ENCODE measurements around the gene GRK4.

The GRK4 gene

DNA sequence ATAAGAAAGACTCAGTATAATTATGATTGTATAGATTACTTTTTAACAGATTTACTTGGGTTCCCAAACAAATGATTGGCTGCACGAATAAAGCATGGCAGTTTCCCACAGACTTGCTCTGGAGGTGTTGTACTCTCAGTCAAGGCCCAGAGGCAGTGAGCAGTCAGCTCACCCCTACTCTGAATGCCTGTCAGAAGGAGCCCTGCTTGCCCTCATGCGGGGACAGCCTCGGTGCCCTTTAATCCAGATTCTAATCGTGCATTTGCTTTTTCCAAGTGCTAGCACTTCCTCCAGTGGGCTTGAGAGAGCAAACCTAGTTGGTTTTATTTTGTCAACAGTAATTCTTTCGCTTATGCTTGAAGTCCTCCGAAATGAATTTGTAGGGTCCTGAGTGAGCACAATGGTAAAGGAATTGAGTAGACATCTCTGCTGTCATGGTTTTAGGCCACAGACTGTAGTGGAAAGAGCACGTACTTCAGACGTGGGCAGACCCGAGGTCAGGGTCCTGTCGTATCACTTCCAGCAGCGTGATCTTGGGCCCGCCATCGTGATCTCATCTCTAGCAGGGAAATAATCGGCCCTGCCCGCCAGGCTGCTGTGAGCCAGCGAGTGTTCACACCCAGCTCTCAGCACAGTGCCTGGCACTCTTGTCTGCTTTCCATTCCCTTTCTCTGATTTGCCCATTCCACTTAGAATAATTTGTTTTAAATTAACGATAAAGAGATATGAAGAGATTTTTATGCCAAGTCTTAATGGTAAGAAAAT is 48.3 kb downstream of the GRK4 start:
- H3K9ac ChIP-seq (ENCODE audit: low read depth, low read length, poor library complexity, severe bottlenecking): no peak overlapping the region
- no peaks in the 10 kb centered on the region for H3K9me2 ChIP-seq (replicated peaks; ENCODE audit: low read depth, low read length)
- no peaks in the 10 kb centered on the region for H4K20me1 ChIP-seq (ENCODE audit: insufficient read depth, low read length, poor library complexity, severe bottlenecking)
- no peaks in the 10 kb centered on the region for H3K27me3 ChIP-seq (ENCODE audit: insufficient read depth, low read length, poor library complexity, severe bottlenecking)
- H2AFZ ChIP-seq (ENCODE audit: low read length): no peak overlapping the region
- no peaks in the 10 kb centered on the region for H3K4me1 ChIP-seq (ENCODE audit: insufficient read depth, low read length, poor library complexity, severe bottlenecking)
- H3F3A ChIP-seq (ENCODE audit: low read depth): no peaks in the 10 kb centered on the region
- no peak overlapping the region for H3K4me2 ChIP-seq (ENCODE audit: low read depth, low read length, poor library complexity, severe bottlenecking)
- H3K36me3 ChIP-seq (ENCODE audit: insufficient read depth, low read length): no peaks in the 10 kb centered on the region
- H3K4me3 ChIP-seq (ENCODE audit: low read length, poor library complexity, severe bottlenecking): no peak overlapping the region
- no peaks in the 10 kb centered on the region for H3K9me3 ChIP-seq (ENCODE audit: insufficient read depth, low read depth, low read length)
- TF ChIP-seq, protein P1, sequence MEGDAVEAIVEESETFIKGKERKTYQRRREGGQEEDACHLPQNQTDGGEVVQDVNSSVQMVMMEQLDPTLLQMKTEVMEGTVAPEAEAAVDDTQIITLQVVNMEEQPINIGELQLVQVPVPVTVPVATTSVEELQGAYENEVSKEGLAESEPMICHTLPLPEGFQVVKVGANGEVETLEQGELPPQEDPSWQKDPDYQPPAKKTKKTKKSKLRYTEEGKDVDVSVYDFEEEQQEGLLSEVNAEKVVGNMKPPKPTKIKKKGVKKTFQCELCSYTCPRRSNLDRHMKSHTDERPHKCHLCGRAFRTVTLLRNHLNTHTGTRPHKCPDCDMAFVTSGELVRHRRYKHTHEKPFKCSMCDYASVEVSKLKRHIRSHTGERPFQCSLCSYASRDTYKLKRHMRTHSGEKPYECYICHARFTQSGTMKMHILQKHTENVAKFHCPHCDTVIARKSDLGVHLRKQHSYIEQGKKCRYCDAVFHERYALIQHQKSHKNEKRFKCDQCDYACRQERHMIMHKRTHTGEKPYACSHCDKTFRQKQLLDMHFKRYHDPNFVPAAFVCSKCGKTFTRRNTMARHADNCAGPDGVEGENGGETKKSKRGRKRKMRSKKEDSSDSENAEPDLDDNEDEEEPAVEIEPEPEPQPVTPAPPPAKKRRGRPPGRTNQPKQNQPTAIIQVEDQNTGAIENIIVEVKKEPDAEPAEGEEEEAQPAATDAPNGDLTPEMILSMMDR (conservative IDR thresholded peaks at IDR 0.05; ENCODE audit: low read length): no peak
- TF ChIP-seq EZH2phosphoT487 (IDR thresholded peaks at IDR 0.05; ENCODE audit: borderline replicate concordance): no peak
- H3K79me2 ChIP-seq (ENCODE audit: insufficient read depth, low read length): no peaks in the 10 kb centered on the region

DNA sequence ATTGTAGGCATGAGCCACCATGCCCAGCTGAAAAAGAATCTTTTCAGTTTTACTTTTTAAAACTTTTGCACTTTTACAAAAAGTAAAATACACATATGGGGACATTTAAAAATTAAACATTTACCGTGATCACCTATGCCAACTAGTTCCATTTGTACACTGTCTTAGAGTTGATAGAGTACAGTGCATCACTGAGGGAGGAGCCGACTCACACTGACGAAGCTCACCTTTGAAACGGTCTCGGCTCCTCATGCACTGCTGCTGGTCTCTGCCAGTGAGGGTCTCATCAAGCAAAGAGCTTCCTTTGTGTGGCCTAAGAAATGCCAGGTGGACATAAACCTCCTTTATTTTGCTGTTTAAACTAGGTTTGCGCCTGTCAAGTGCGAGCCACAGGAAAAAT is 50.0 kb downstream of the GRK4 start:
- H2AFZ ChIP-seq (ENCODE audit: low read length): no peak overlapping the region
- no peaks in the 10 kb centered on the region for H3K9me3 ChIP-seq (ENCODE audit: insufficient read depth, low read depth, low read length)
- H3K27me3 ChIP-seq (ENCODE audit: insufficient read depth, low read length, poor library complexity, severe bottlenecking): no peaks in the 10 kb centered on the region
- H3F3A ChIP-seq (ENCODE audit: low read depth): no peaks in the 10 kb centered on the region
- no peak overlapping the region for H3K4me2 ChIP-seq (ENCODE audit: low read depth, low read length, poor library complexity, severe bottlenecking)
- no peaks in the 10 kb centered on the region for H3K9me2 ChIP-seq (replicated peaks; ENCODE audit: low read depth, low read length)
- no peaks in the 10 kb centered on the region for H3K4me1 ChIP-seq (ENCODE audit: insufficient read depth, low read length, poor library complexity, severe bottlenecking)
- no peak overlapping the region for H3K9ac ChIP-seq (ENCODE audit: low read depth, low read length, poor library complexity, severe bottlenecking)
- no peaks in the 10 kb centered on the region for H4K20me1 ChIP-seq (ENCODE audit: insufficient read depth, low read length, poor library complexity, severe bottlenecking)
- no peaks in the 10 kb centered on the region for H3K36me3 ChIP-seq (ENCODE audit: insufficient read depth, low read length)
- no peak overlapping the region for H3K4me3 ChIP-seq (ENCODE audit: low read length, poor library complexity, severe bottlenecking)
- H3K79me2 ChIP-seq (ENCODE audit: insufficient read depth, low read length): no peaks in the 10 kb centered on the region
- TF ChIP-seq EZH2phosphoT487 (IDR thresholded peaks at IDR 0.05; ENCODE audit: borderline replicate concordance): no peak
- TF ChIP-seq, protein P1 (conservative IDR thresholded peaks at IDR 0.05; ENCODE audit: low read length): no peak

DNA sequence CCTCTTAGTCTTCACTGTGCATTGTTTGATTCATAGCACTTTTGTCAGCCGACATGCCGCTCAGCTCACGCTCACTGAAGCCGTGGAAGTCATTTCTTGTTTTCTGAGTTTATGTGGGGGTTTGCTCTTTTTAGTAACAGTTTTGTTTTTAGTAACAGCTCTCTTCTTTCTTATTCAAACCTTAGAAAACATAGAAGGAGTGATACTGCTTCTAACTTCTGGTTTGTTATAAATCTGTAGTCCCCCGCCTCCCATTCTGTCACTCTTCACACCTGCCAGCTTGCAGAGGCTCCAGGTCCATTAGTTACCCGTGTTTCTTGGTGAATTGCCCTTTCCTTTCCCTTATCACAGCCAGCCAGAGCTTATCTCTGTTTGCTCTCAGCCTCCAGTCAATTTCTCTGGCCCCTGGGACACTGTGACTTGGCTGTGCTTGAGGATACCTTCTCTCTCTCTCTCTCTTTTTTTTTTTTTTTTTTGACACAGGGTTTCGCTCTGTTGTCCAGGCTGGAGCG is 50.5 kb downstream of the GRK4 start:
- no peaks in the 10 kb centered on the region for H3K79me2 ChIP-seq (ENCODE audit: insufficient read depth, low read length)
- H3K9ac ChIP-seq (ENCODE audit: low read depth, low read length, poor library complexity, severe bottlenecking): no peak overlapping the region
- TF ChIP-seq, protein P1 (conservative IDR thresholded peaks at IDR 0.05; ENCODE audit: low read length): no peak
- TF ChIP-seq EZH2phosphoT487 (IDR thresholded peaks at IDR 0.05; ENCODE audit: borderline replicate concordance): no peak
- H3K4me2 ChIP-seq (ENCODE audit: low read depth, low read length, poor library complexity, severe bottlenecking): no peak overlapping the region
- H2AFZ ChIP-seq (ENCODE audit: low read length): no peak overlapping the region
- H3K27me3 ChIP-seq (ENCODE audit: insufficient read depth, low read length, poor library complexity, severe bottlenecking): no peaks in the 10 kb centered on the region
- no peaks in the 10 kb centered on the region for H3K4me1 ChIP-seq (ENCODE audit: insufficient read depth, low read length, poor library complexity, severe bottlenecking)
- no peak overlapping the region for H3K4me3 ChIP-seq (ENCODE audit: low read length, poor library complexity, severe bottlenecking)
- no peaks in the 10 kb centered on the region for H3K9me3 ChIP-seq (ENCODE audit: insufficient read depth, low read depth, low read length)
- no peaks in the 10 kb centered on the region for H3F3A ChIP-seq (ENCODE audit: low read depth)
- no peaks in the 10 kb centered on the region for H3K36me3 ChIP-seq (ENCODE audit: insufficient read depth, low read length)
- H3K9me2 ChIP-seq (replicated peaks; ENCODE audit: low read depth, low read length): no peaks in the 10 kb centered on the region
- no peaks in the 10 kb centered on the region for H4K20me1 ChIP-seq (ENCODE audit: insufficient read depth, low read length, poor library complexity, severe bottlenecking)

Data from Loucy (cell line).